HepG2 (cell line): Measurements from ENCODE around the gene ANKLE1. TPM values are rescaled to one million over a fixed set of nuclear protein-coding genes. Genes with fewer than 3 reads are reported as not detected.

Source experiments
- ATAD3A ChIP-seq: sonication (generic); formaldehyde crosslinking; IDR thresholded peaks from 2 replicates; pipeline ENCODE4 v1.4.0; 2020; ENCODE audit warnings: missing genetic modification reagents
- ATF2 ChIP-seq: sonication (generic); formaldehyde crosslinking; IDR thresholded peaks from 2 replicates; pipeline ENCODE4 v1.4.0; 2020; ENCODE audit warnings: missing genetic modification reagents
- ATF7 ChIP-seq, 2 experiments: fragments of 450-650 bp in 1 of 2; sonication (generic) in 1 of 2; formaldehyde crosslinking in 1 of 2; IDR thresholded peaks; 2 replicates each; pipeline versions ENCODE4 v1.4.0 to v1.6.1; 2016 to 2020; ENCODE audit warnings: antibody characterized with exemption in 1 of 2, mild to moderate bottlenecking in 1 of 2, missing genetic modification reagents in 1 of 2
- CCAR2 ChIP-seq: fragments of 200-400 bp; formaldehyde crosslinking; optimal IDR thresholded peaks from 2 replicates; pipeline ENCODE3; 2018; ENCODE audit warnings: low read depth, mild to moderate bottlenecking, low read length, moderate library complexity
- DBP ChIP-seq: sonication (generic); formaldehyde crosslinking; IDR thresholded peaks from 2 replicates; pipeline ENCODE4 v1.4.0; 2020; ENCODE audit warnings: missing genetic modification reagents; ENCODE audit errors: not compliant biosample characterization
- DDIT3 ChIP-seq: sonication (generic); formaldehyde crosslinking; IDR thresholded peaks from 2 replicates; pipeline ENCODE4 v1.4.0; 2020; ENCODE audit warnings: mild to moderate bottlenecking, missing genetic modification reagents
- E2F1 ChIP-seq: sonication (generic); formaldehyde crosslinking; IDR thresholded peaks from 2 replicates; pipeline ENCODE4 v1.5.0; 2020; ENCODE audit warnings: missing genetic modification reagents
- ELF1 ChIP-seq: sonication (generic); formaldehyde crosslinking; IDR thresholded peaks from 2 replicates; pipeline ENCODE4 v1.4.0; 2020; ENCODE audit warnings: missing genetic modification reagents
- GABPA ChIP-seq, 2 experiments: IDR thresholded peaks; 2 replicates each; pipeline ENCODE4 v1.6.1; 2011 to 2016; ENCODE audit warnings: low read depth in 2 of 2, low read length in 1 of 2, missing biosample characterization in 1 of 2, missing genetic modification characterization in 1 of 2
- NFRKB ChIP-seq: fragments of 450-650 bp; IDR thresholded peaks from 2 replicates; pipeline ENCODE4 v1.6.1; 2017
- NR2C2 ChIP-seq: sonication (generic); formaldehyde crosslinking; IDR thresholded peaks from 2 replicates; pipeline ENCODE4 v1.4.0; 2020; ENCODE audit warnings: missing genetic modification reagents, mild to moderate bottlenecking, moderate library complexity, borderline replicate concordance
- SCMH1 ChIP-seq: sonication (generic); formaldehyde crosslinking; IDR thresholded peaks from 2 replicates; pipeline ENCODE4 v1.9.0; 2021; ENCODE audit warnings: missing genetic modification reagents, mild to moderate bottlenecking, borderline replicate concordance
- SNAPC2 ChIP-seq: sonication (generic); formaldehyde crosslinking; IDR thresholded peaks from 2 replicates; pipeline ENCODE4 v1.8.1; 2022; ENCODE audit warnings: mild to moderate bottlenecking, missing genetic modification reagents
- SOX13 ChIP-seq, 3 experiments: fragments of 450-650 bp in 1 of 3; sonication (generic) in 1 of 3; formaldehyde crosslinking in 1 of 3; IDR thresholded peaks in 2 of 3; conservative IDR thresholded peaks in 1 of 3; 2 replicates each; pipeline versions ENCODE4 v1.5.0 to v1.6.1; 2016 to 2020; ENCODE audit warnings: antibody characterized with exemption in 1 of 3, mild to moderate bottlenecking in 1 of 3, missing compliant biosample characterization in 1 of 3, missing genetic modification reagents in 1 of 3, moderate library complexity in 1 of 3
- STAT5B ChIP-seq: sonication (generic); formaldehyde crosslinking; IDR thresholded peaks from 2 replicates; pipeline ENCODE4 v1.4.0; 2020; ENCODE audit warnings: missing genetic modification reagents
- TFDP1 ChIP-seq: IDR thresholded peaks from 2 replicates; pipeline ENCODE4 v1.6.1; 2016; ENCODE audit warnings: missing compliant biosample characterization, missing genetic modification reagents, borderline replicate concordance
- ZFP36L2 ChIP-seq: sonication (generic); formaldehyde crosslinking; IDR thresholded peaks from 2 replicates; pipeline ENCODE4 v1.4.0; 2020; ENCODE audit warnings: missing genetic modification reagents
- ZKSCAN5 ChIP-seq: sonication (generic); formaldehyde crosslinking; IDR thresholded peaks from 2 replicates; pipeline ENCODE4 v1.5.1; 2020; ENCODE audit warnings: mild to moderate bottlenecking, missing genetic modification reagents
- ZNF431 ChIP-seq: sonication (generic); formaldehyde crosslinking; IDR thresholded peaks from 2 replicates; pipeline ENCODE4 v1.9.0; 2022; ENCODE audit warnings: missing genetic modification reagents, low read depth, mild to moderate bottlenecking, borderline replicate concordance
- ZNF530 ChIP-seq: sonication (generic); formaldehyde crosslinking; IDR thresholded peaks from 2 replicates; pipeline ENCODE4 v1.5.0; 2020; ENCODE audit warnings: low read depth, mild to moderate bottlenecking, missing genetic modification reagents
- ZNF562 ChIP-seq: sonication (generic); formaldehyde crosslinking; IDR thresholded peaks from 2 replicates; pipeline ENCODE4 v1.8.0; 2022; ENCODE audit warnings: missing genetic modification reagents, borderline replicate concordance
- ZNF577 ChIP-seq: sonication (generic); formaldehyde crosslinking; IDR thresholded peaks from 2 replicates; pipeline ENCODE4 v1.4.0; 2020; ENCODE audit warnings: mild to moderate bottlenecking, low read depth, missing genetic modification reagents, borderline replicate concordance
- ZNF607 ChIP-seq: sonication (generic); formaldehyde crosslinking; IDR thresholded peaks from 2 replicates; pipeline ENCODE4 v1.5.1; 2020; ENCODE audit warnings: missing genetic modification reagents, mild to moderate bottlenecking, borderline replicate concordance
- polyA plus RNA-seq, 8 experiments: library from polyadenylated mRNA; depleted of rRNA in 3 of 8; stranded (reverse) in 7 of 8; unstranded in 1 of 8; fragments of >200 nt; fragmentation: Illumina TruSeq in 4 of 8; extraction: Trizol in 4 of 8; gene quantifications; 2 replicates each; pipeline versions ENCODE4 v1.2.1 to v1.2.3, GENCODE V29; 2011 to 2016; ENCODE audit warnings: low read depth in 4 of 8, missing spikeins in 1 of 8, mixed read lengths in 1 of 8; ENCODE audit not compliant: insufficient read depth in 1 of 8
- total RNA-seq, 5 experiments: library from RNA; depleted of rRNA; stranded (reverse); fragments of >200 nt; fragmentation: Illumina TruSeq; extraction: Trizol; gene quantifications; 2 replicates each; pipeline ENCODE4 v1.2.3, GENCODE V29; 2016; ENCODE audit warnings: low read depth in 1 of 5

The ANKLE1 gene
- total and polyA plus RNA-seq, 2 of the 13 experiments (the other 11 are each of a cell fraction or from before 2014, with no cell fraction given), result 0.69 to 1.5 TPM

- TF ChIP-seq ATF7 (IDR thresholded peaks at IDR 0.05) (no peak), ATF7 (CRISPR knock-in tag; IDR thresholded peaks at IDR 0.05) (no peak), STAT5B (no peak), SOX13 (IDR thresholded peaks at IDR 0.05) (no peak), SOX13 (CRISPR knock-in tag; conservative IDR thresholded peaks at IDR 0.05 in 1 of 2, IDR thresholded peaks at IDR 0.05 in 1 of 2) (0 out of 4 replicates have a peak, but pooled peaks of 1 of the 2 experiments have one; percentile 54), ZNF562 (CRISPR knock-in tag) (no peak), E2F1 (CRISPR knock-in tag) (peak; percentile 46), ELF1 (CRISPR knock-in tag) (peak; percentile 71; the same call in 1 of the 2 replicates), ZNF577 (CRISPR knock-in tag) (no peak), NR2C2 (CRISPR knock-in tag) (peak; percentile 86), ATF2 (peak; percentile 49; the same call in 1 of the 2 replicates), TFDP1 (CRISPR knock-in tag) (peak; percentile 72; the same call in 1 of the 2 replicates), SCMH1 (CRISPR knock-in tag) (no peak), ZNF607 (CRISPR knock-in tag) (0 out of 2 replicates have a peak, but pooled peaks have one; percentile 9), ZNF431 (CRISPR knock-in tag) (no peak), GABPA (IDR thresholded peaks at IDR 0.05; ENCODE audit: low read depth, low read length) (no peak), GABPA (CRISPR knock-in tag; IDR thresholded peaks at IDR 0.05; ENCODE audit: low read depth) (peak; percentile 70), ZFP36L2 (no peak), DBP (peak; percentile 89), NFRKB (no peak), ZKSCAN5 (CRISPR knock-in tag) (no peak; the same call in 1 of the 2 replicates), CCAR2 (no peak), DDIT3 (CRISPR knock-in tag) (no peak), SNAPC2 (CRISPR knock-in tag) (peak; percentile 37; the same call in 1 of the 2 replicates), ZNF530 (CRISPR knock-in tag) (no peak), ATAD3A (CRISPR knock-in tag) (no peak; the same call in 1 of the 2 replicates)
These were observed 24.0 kb downstream of the ANKLE1 start, which contains the start of gene MRPL34 (continued) for GRCh38 chr19:17305517-17306284.
